Measurements from ENCODE around the gene PPP1R3C. TPM values are rescaled to one million over a fixed set of nuclear protein-coding genes. Genes with fewer than 3 reads are reported as not detected.

PPP1R3C gene
- total and polyA plus RNA-seq, 9 donors: 2.9 to 42.3 (median 16.7) TPM

- TF ChIP-seq POLR2A (IDR thresholded peaks at IDR 0.05) (no peak), EP300 (IDR thresholded peaks at IDR 0.05) (no peak)
- TF ChIP-seq, protein P1, sequence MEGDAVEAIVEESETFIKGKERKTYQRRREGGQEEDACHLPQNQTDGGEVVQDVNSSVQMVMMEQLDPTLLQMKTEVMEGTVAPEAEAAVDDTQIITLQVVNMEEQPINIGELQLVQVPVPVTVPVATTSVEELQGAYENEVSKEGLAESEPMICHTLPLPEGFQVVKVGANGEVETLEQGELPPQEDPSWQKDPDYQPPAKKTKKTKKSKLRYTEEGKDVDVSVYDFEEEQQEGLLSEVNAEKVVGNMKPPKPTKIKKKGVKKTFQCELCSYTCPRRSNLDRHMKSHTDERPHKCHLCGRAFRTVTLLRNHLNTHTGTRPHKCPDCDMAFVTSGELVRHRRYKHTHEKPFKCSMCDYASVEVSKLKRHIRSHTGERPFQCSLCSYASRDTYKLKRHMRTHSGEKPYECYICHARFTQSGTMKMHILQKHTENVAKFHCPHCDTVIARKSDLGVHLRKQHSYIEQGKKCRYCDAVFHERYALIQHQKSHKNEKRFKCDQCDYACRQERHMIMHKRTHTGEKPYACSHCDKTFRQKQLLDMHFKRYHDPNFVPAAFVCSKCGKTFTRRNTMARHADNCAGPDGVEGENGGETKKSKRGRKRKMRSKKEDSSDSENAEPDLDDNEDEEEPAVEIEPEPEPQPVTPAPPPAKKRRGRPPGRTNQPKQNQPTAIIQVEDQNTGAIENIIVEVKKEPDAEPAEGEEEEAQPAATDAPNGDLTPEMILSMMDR (IDR thresholded peaks at IDR 0.05): no peak
- WGBS, 3 donors: 86 to 91% (median 87%) methylated on average over 2 of the region's 2 CpGs
- Histone ChIP-seq H3K27ac (no peak overlapping the region), H3K27me3 (no peaks in the 10 kb centered on the region), H3K9me3 (no peaks in the 10 kb centered on the region), H3K36me3 (no peaks in the 10 kb centered on the region), H3K4me1 (ENCODE audit: insufficient read depth) (no peaks in the 10 kb centered on the region), H3K4me3 (no peak overlapping the region)
- intact Hi-C loops (cut with DNase I): no loop called here
- DNase-seq: no peak
Observed at GRCh38 chr10:91664426-91664825, 31.6 kb upstream of the PPP1R3C start.

GRCh38 chr10:91662993-91663392, 30.1 kb upstream of the PPP1R3C start:
- WGBS, 3 donors: 92 to 98% (median 95%) methylated on average over 1 of the region's 1 CpG
- Histone ChIP-seq H3K9me3 (no peaks in the 10 kb centered on the region), H3K27me3 (no peaks in the 10 kb centered on the region), H3K36me3 (no peaks in the 10 kb centered on the region), H3K4me1 (ENCODE audit: insufficient read depth) (no peaks in the 10 kb centered on the region), H3K27ac (no peak overlapping the region), H3K4me3 (no peak overlapping the region)
- intact Hi-C loops (cut with DNase I): no loop called here
- no peak for DNase-seq
- TF ChIP-seq POLR2A (IDR thresholded peaks at IDR 0.05) (no peak), EP300 (IDR thresholded peaks at IDR 0.05) (no peak)
- TF ChIP-seq, protein P1 (IDR thresholded peaks at IDR 0.05): no peak

- intact Hi-C loops (cut with DNase I): no loop called here
Observed at GRCh38 chr10:91653219-91653870, 20.5 kb upstream of the PPP1R3C start.

DNA sequence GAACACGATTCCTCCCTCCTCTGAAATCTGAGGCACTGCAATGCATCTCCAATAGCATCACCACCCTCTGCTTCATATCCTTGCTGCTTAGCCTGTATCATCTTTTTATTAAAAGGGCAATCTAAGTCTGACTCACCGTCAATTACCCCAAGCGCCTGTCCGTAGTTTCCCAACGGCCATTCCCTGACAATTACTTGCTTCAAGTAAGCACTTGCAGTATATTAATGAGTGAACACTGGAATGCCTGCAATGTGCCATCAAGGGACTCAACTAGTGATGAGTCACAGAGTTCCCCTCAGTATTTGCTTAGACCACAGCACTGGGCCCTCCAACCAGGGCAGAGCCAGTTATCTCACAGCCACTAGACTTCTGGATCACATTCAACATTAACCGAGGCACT, 19.5 kb upstream of the PPP1R3C start:
- Histone ChIP-seq H3K4me1 (ENCODE audit: insufficient read depth) (no peaks in the 10 kb centered on the region), H3K4me3 (no peak overlapping the region), H3K36me3 (no peaks in the 10 kb centered on the region), H3K27ac (no peak overlapping the region), H3K27me3 (no peaks in the 10 kb centered on the region), H3K9me3 (no peaks in the 10 kb centered on the region)
- WGBS, 3 donors: 67 to 77% (median 68%) methylated on average over 6 of the region's 6 CpGs
- TF ChIP-seq, protein P1 (IDR thresholded peaks at IDR 0.05): no peak
- TF ChIP-seq POLR2A (IDR thresholded peaks at IDR 0.05): no peak
- no peak for TF ChIP-seq EP300 (IDR thresholded peaks at IDR 0.05)
- intact Hi-C loops (cut with DNase I): no loop called here
- DNase-seq: no peak

More at GRCh38 chr10:91653219-91653870, 20.5 kb upstream of the PPP1R3C start:
- no peaks in the 10 kb centered on the region for H3K9me3 ChIP-seq
- DNase-seq: no peak
- H3K36me3 ChIP-seq: no peaks in the 10 kb centered on the region
- no peaks in the 10 kb centered on the region for H3K4me1 ChIP-seq (ENCODE audit: insufficient read depth)
- 33 to 48% (median 45%) methylated on average over 6 of the region's 6 CpGs for WGBS, 3 donors
- no peak overlapping the region for H3K27ac ChIP-seq
- TF ChIP-seq, protein P1 (IDR thresholded peaks at IDR 0.05): no peak
- no peak for TF ChIP-seq POLR2A (IDR thresholded peaks at IDR 0.05)
- no peak for TF ChIP-seq EP300 (IDR thresholded peaks at IDR 0.05)
- no peak overlapping the region for H3K4me3 ChIP-seq
- H3K27me3 ChIP-seq: no peaks in the 10 kb centered on the region
